Measurements from ENCODE around the gene MGMT. TPM values are rescaled to one million over a fixed set of nuclear protein-coding genes. Genes with fewer than 3 reads are reported as not detected.

MGMT gene
- total and polyA plus RNA-seq, 4 donors: 9.9 to 39.6 (median 23.2) TPM

GRCh38 chr10:129715805-129716204 is 248.8 kb downstream of the MGMT start:
- Histone ChIP-seq H3K4me3 (no peak overlapping the region), H3K9me3 (ENCODE audit: control insufficient read depth in 4 of 4, insufficient read depth in 3 of 4, low read length in 3 of 4) (peaks cover 0 to 7% (median 0%) of the 10 kb centered on the region in 4 donors), H3K9ac (ENCODE audit: insufficient read depth in 1 of 2, low read length in 2 of 2) (no peak overlapping the region), H3K4me1 (ENCODE audit: control insufficient read depth in 5 of 5, insufficient read depth in 5 of 5, low read length in 5 of 5) (no peaks in the 10 kb centered on the region), H3K27me3 (ENCODE audit: control insufficient read depth in 3 of 3, insufficient read depth in 3 of 3, low read length in 2 of 3) (no peaks in the 10 kb centered on the region), H3K36me3 (ENCODE audit: control insufficient read depth in 4 of 4, insufficient read depth in 4 of 4, low read length in 4 of 4) (no peaks in the 10 kb centered on the region), H3K27ac (ENCODE audit: low read depth in 1 of 2, low read length in 1 of 2) (no peak overlapping the region)
- TF ChIP-seq, protein P1, sequence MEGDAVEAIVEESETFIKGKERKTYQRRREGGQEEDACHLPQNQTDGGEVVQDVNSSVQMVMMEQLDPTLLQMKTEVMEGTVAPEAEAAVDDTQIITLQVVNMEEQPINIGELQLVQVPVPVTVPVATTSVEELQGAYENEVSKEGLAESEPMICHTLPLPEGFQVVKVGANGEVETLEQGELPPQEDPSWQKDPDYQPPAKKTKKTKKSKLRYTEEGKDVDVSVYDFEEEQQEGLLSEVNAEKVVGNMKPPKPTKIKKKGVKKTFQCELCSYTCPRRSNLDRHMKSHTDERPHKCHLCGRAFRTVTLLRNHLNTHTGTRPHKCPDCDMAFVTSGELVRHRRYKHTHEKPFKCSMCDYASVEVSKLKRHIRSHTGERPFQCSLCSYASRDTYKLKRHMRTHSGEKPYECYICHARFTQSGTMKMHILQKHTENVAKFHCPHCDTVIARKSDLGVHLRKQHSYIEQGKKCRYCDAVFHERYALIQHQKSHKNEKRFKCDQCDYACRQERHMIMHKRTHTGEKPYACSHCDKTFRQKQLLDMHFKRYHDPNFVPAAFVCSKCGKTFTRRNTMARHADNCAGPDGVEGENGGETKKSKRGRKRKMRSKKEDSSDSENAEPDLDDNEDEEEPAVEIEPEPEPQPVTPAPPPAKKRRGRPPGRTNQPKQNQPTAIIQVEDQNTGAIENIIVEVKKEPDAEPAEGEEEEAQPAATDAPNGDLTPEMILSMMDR (IDR thresholded peaks at IDR 0.05; ENCODE audit: control extremely low read depth, extremely low read depth): no peak
- no peak for ATAC-seq (ENCODE audit: insufficient read depth, low FRiP score)
- WGBS, 2 donors: 76 to 82% methylated on average over 15 of the region's 15 CpGs
- DNase-seq: no peak

DNA sequence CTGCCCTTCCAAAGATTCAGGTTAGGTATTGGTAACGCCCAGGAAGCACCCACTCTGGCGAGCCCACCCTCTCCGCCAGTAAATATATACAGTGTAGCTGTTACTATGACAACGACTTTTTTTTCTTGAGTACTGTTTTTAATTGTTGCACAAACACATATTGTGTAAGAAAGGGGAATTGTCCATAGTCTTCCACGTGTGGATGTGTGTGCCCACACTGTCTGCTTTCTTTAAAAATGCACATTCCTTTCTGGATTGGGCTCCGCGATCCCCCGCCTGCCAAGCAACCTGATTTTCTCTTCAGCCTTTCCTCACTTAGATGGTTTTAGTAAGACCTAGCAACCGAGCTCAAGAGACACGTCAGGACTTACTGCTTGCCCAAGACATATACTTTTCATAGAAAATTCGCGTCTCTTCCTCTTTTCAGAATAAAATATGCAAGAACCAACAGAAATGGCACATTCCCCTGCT is 249.2 kb downstream of the MGMT start:
- no peak overlapping the region for H3K27ac ChIP-seq (ENCODE audit: low read depth in 1 of 2, low read length in 1 of 2)
- no peaks in the 10 kb centered on the region for H3K27me3 ChIP-seq (ENCODE audit: control insufficient read depth in 3 of 3, insufficient read depth in 3 of 3, low read length in 2 of 3)
- peak in 1 of 3 donors; percentile 7 for DNase-seq
- TF ChIP-seq, protein P1 (IDR thresholded peaks at IDR 0.05; ENCODE audit: control extremely low read depth, extremely low read depth): no peak
- H3K4me1 ChIP-seq (ENCODE audit: control insufficient read depth in 5 of 5, insufficient read depth in 5 of 5, low read length in 5 of 5): no peaks in the 10 kb centered on the region
- peaks cover 0 to 7% (median 0%) of the 10 kb centered on the region in 4 donors for H3K9me3 ChIP-seq (ENCODE audit: control insufficient read depth in 4 of 4, insufficient read depth in 3 of 4, low read length in 3 of 4)
- H3K4me3 ChIP-seq: no peak overlapping the region
- ATAC-seq (ENCODE audit: insufficient read depth, low FRiP score): no peak
- 43 to 75% methylated on average over 12 of the region's 12 CpGs for WGBS, 2 donors
- no peaks in the 10 kb centered on the region for H3K36me3 ChIP-seq (ENCODE audit: control insufficient read depth in 4 of 4, insufficient read depth in 4 of 4, low read length in 4 of 4)
- no peak overlapping the region for H3K9ac ChIP-seq (ENCODE audit: insufficient read depth in 1 of 2, low read length in 2 of 2)

DNA sequence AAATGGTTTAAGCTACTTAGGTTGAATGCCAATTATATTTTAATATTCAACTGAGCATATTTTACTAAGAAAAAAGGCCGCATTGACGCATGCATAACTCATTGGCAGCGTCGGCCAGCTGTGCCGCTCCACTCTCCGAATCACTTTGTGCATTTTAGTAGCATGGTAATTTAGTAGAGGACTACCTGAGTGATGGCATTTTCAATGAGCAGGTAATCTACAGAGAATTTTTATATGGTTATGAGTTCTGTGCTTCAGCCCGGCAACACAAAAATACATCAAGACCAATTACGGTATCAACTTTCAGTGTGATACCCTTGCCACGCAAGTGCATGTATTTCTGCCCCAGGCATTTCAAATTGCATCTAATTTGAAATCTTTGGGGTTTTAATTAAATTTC is 249.8 kb downstream of the MGMT start:
- Histone ChIP-seq H3K27ac (ENCODE audit: low read depth in 1 of 2, low read length in 1 of 2) (no peak overlapping the region), H3K4me1 (ENCODE audit: control insufficient read depth in 5 of 5, insufficient read depth in 5 of 5, low read length in 5 of 5) (no peaks in the 10 kb centered on the region), H3K9ac (ENCODE audit: insufficient read depth in 1 of 2, low read length in 2 of 2) (no peak overlapping the region), H3K9me3 (ENCODE audit: control insufficient read depth in 4 of 4, insufficient read depth in 3 of 4, low read length in 3 of 4) (peaks cover 0 to 7% (median 0%) of the 10 kb centered on the region in 4 donors), H3K27me3 (ENCODE audit: control insufficient read depth in 3 of 3, insufficient read depth in 3 of 3, low read length in 2 of 3) (no peaks in the 10 kb centered on the region), H3K4me3 (no peak overlapping the region), H3K36me3 (ENCODE audit: control insufficient read depth in 4 of 4, insufficient read depth in 4 of 4, low read length in 4 of 4) (no peaks in the 10 kb centered on the region)
- TF ChIP-seq, protein P1 (IDR thresholded peaks at IDR 0.05; ENCODE audit: control extremely low read depth, extremely low read depth): no peak
- no peak for ATAC-seq (ENCODE audit: insufficient read depth, low FRiP score)
- WGBS, 2 donors: 98 to 99% methylated on average over 9 of the region's 9 CpGs
- DNase-seq: no peak
